PC-3 (cell line): ENCODE data around the gene CDC42SE2. TPM values are rescaled to one million over a fixed set of nuclear protein-coding genes. Genes with fewer than 3 reads are reported as not detected.

Experiments used
- ATAC-seq: fragments of 200-7000 bp; cut with Tn5 transposase; 2 replicates; pipeline ENCODE4 v1.9.1; 2020; ENCODE audit warnings: mild to moderate bottlenecking, moderate library complexity
- BruUV-seq: library from RNA; stranded (reverse); fragments of 400-500 nt; replicated peaks from 2 replicates; lab custom pipeline; 2021; lab: Mats Ljungman, UMichigan
- CTCF ChIA-PET: fragments of 300-600 bp; sonication (Branson Sonifier 250); formaldehyde crosslinking; loops from one replicate; lab custom pipeline; 2022; ENCODE audit warnings: antibody characterized with exemption; lab: Charles Lee
- POLR2A ChIA-PET: fragments of 300-600 bp; sonication (Branson Sonifier 250); formaldehyde crosslinking; loops from one replicate; lab custom pipeline; 2022; ENCODE audit warnings: antibody characterized with exemption; ENCODE audit not compliant: unreplicated experiment; lab: Charles Lee
- DNase-seq: peaks from one replicate; pipeline ENCODE4 v3.0.0-alpha.2; 2015
- H2AFZ ChIP-seq: fragments of 300-600 bp; sonication (generic); 2 replicates; pipeline ENCODE4 v1.6.0; 2016; ENCODE audit warnings: antibody characterized with exemption, low read length
- H3F3A ChIP-seq: fragments of 300-600 bp; sonication (generic); one replicate; pipeline ENCODE4 v1.6.0; 2017; ENCODE audit warnings: antibody characterized with exemption, low read length, control low read depth, mild to moderate bottlenecking; ENCODE audit not compliant: unreplicated experiment
- H3K27ac ChIP-seq: fragments of 300-600 bp; sonication (generic); 2 replicates; pipeline ENCODE4 v1.5.1; 2016; ENCODE audit warnings: mild to moderate bottlenecking, low read length
- H3K27me3 ChIP-seq: fragments of 300-600 bp; sonication (generic); 2 replicates; pipeline ENCODE4 v1.6.1; 2016; ENCODE audit warnings: low read length, mixed read lengths
- H3K36me3 ChIP-seq: fragments of 300-600 bp; sonication (generic); 2 replicates; pipeline ENCODE4 v1.6.1; 2016; ENCODE audit warnings: low read depth, mixed run types, low read length, mixed read lengths
- H3K4me1 ChIP-seq: fragments of 300-600 bp; sonication (generic); 2 replicates; pipeline ENCODE4 v1.5.1; 2016; ENCODE audit warnings: low read length; ENCODE audit not compliant: insufficient read depth
- H3K4me2 ChIP-seq: fragments of 300-600 bp; sonication (generic); 2 replicates; pipeline ENCODE4 v1.6.0; 2016; ENCODE audit warnings: low read length
- H3K4me3 ChIP-seq: fragments of 300-600 bp; sonication (generic); 2 replicates; pipeline ENCODE4 v1.5.1; 2016; ENCODE audit warnings: mild to moderate bottlenecking, low read length, mixed read lengths
- H3K79me2 ChIP-seq: fragments of 300-600 bp; sonication (generic); 2 replicates; pipeline ENCODE4 v1.6.1; 2017; ENCODE audit warnings: low read length, mixed read lengths
- H3K9ac ChIP-seq: fragments of 300-600 bp; sonication (generic); 2 replicates; pipeline ENCODE4 v1.6.0; 2016; ENCODE audit warnings: mild to moderate bottlenecking, low read length
- H3K9me2 ChIP-seq: fragments of 300-600 bp; sonication (generic); replicated peaks from 2 replicates; pipeline ENCODE4 v1.6.1; 2016; ENCODE audit warnings: mixed run types, low read length, mixed read lengths
- H3K9me3 ChIP-seq: fragments of 300-600 bp; sonication (generic); 2 replicates; pipeline ENCODE4 v1.6.1; 2016; ENCODE audit warnings: low read length, mixed read lengths
- H4K20me1 ChIP-seq: fragments of 300-600 bp; sonication (generic); 2 replicates; pipeline ENCODE4 v1.6.1; 2016; ENCODE audit warnings: low read length, mixed read lengths
- EZH2 ChIP-seq: fragments of 300-600 bp; sonication (generic); IDR thresholded peaks from one replicate; pipeline ENCODE4 v1.6.1; 2017; ENCODE audit warnings: antibody characterized with exemption, mild to moderate bottlenecking, low read length; ENCODE audit not compliant: unreplicated experiment
- EZH2phosphoT487 ChIP-seq: fragments of 300-600 bp; sonication (generic); IDR thresholded peaks from 2 replicates; pipeline ENCODE4 v1.6.1; 2018; ENCODE audit warnings: mild to moderate bottlenecking, antibody characterized with exemption, low read length, borderline replicate concordance
- intact Hi-C: fragments of 100-400 bp; cut with micrococcal nuclease; formaldehyde crosslinking; loops from 2 replicates; pipeline ENCODE4 v1.9.0; 2023
- total RNA-seq: library from RNA; depleted of rRNA; stranded (reverse); fragments of >200 nt; gene quantifications from 2 replicates; pipeline ENCODE4 v1.2.3, GENCODE V29; 2014
- TF ChIP-seq, protein P1 (sequence below): fragments of 300-600 bp; sonication (generic); conservative IDR thresholded peaks from 2 replicates; pipeline ENCODE4 v1.5.1; 2017; ENCODE audit warnings: antibody characterized with exemption, low read depth, mild to moderate bottlenecking, low read length

CDC42SE2 gene
- total RNA-seq, 1 experiment from 2014 or later: 13.3 TPM

- peaks cover 68% of the 10 kb centered on the region for H3K79me2 ChIP-seq
- 0 out of 2 replicates have a peak, but pooled peaks cover 7% of the 10 kb centered on the region for H4K20me1 ChIP-seq
- H3K4me3 ChIP-seq: no peak overlapping the region; the same call in 1 of the 2 replicates
- BruUV-seq: no TSS peak
- peak overlapping the region; percentile 42 for H3K4me2 ChIP-seq
- no peaks in the 10 kb centered on the region for H3K36me3 ChIP-seq
- no peak for ATAC-seq
- intact Hi-C loops: no loop called here
- DNase-seq: peak; percentile 37
- TF ChIP-seq, protein P1, sequence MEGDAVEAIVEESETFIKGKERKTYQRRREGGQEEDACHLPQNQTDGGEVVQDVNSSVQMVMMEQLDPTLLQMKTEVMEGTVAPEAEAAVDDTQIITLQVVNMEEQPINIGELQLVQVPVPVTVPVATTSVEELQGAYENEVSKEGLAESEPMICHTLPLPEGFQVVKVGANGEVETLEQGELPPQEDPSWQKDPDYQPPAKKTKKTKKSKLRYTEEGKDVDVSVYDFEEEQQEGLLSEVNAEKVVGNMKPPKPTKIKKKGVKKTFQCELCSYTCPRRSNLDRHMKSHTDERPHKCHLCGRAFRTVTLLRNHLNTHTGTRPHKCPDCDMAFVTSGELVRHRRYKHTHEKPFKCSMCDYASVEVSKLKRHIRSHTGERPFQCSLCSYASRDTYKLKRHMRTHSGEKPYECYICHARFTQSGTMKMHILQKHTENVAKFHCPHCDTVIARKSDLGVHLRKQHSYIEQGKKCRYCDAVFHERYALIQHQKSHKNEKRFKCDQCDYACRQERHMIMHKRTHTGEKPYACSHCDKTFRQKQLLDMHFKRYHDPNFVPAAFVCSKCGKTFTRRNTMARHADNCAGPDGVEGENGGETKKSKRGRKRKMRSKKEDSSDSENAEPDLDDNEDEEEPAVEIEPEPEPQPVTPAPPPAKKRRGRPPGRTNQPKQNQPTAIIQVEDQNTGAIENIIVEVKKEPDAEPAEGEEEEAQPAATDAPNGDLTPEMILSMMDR: no peak
- no peak for TF ChIP-seq EZH2
- TF ChIP-seq EZH2phosphoT487: no peak
- H3F3A ChIP-seq: no peaks in the 10 kb centered on the region
- H3K27ac ChIP-seq: no peak overlapping the region
- POLR2A ChIA-PET: no interaction called here
- no peaks in the 10 kb centered on the region for H3K9me3 ChIP-seq
- H3K9ac ChIP-seq: no peak overlapping the region
- H3K4me1 ChIP-seq: peaks cover 22% of the 10 kb centered on the region
- CTCF ChIA-PET: no interaction called here
- no peak overlapping the region for H2AFZ ChIP-seq
- H3K9me2 ChIP-seq: no peaks in the 10 kb centered on the region
- H3K27me3 ChIP-seq: no peaks in the 10 kb centered on the region
These were observed 18.4 kb downstream of the CDC42SE2 start for GRCh38 chr5:131282235-131282634.

- no TSS peak for BruUV-seq
- POLR2A ChIA-PET: no interaction called here
- H3K79me2 ChIP-seq: peaks cover 52% of the 10 kb centered on the region
- no peaks in the 10 kb centered on the region for H3K9me3 ChIP-seq
- DNase-seq (no peak), ATAC-seq (no peak)
- 0 out of 2 replicates have a peak, but pooled peaks cover 5% of the 10 kb centered on the region for H4K20me1 ChIP-seq
- H3K4me1 ChIP-seq: peaks cover 16% of the 10 kb centered on the region
- CTCF ChIA-PET: interaction anchor here (0.6 to 0.7 kb wide), 2 partner anchors 99 to 131 kb away, joined by 3 to 9 read pairs; no protein-coding TSS in a partner anchor
- no peak overlapping the region for H2AFZ ChIP-seq
- H3K9me2 ChIP-seq: no peaks in the 10 kb centered on the region
- no peak overlapping the region for H3K4me2 ChIP-seq
- no peak overlapping the region for H3K9ac ChIP-seq
- no peak overlapping the region for H3K4me3 ChIP-seq
- H3K27me3 ChIP-seq: no peaks in the 10 kb centered on the region
- no peaks in the 10 kb centered on the region for H3K36me3 ChIP-seq
- intact Hi-C loops: no loop called here
- no peaks in the 10 kb centered on the region for H3F3A ChIP-seq
- TF ChIP-seq, protein P1: no peak
- TF ChIP-seq EZH2phosphoT487 (no peak), EZH2 (no peak)
- H3K27ac ChIP-seq: no peak overlapping the region
These were observed 22.0 kb downstream of the CDC42SE2 start for GRCh38 chr5:131285703-131286399.

GRCh38 chr5:131286400-131286715 is 22.5 kb downstream of the CDC42SE2 start:
- intact Hi-C loops: no loop called here
- no peak overlapping the region for H3K4me2 ChIP-seq
- no peak overlapping the region for H3K9ac ChIP-seq
- ATAC-seq: no peak
- H3K4me3 ChIP-seq: no peak overlapping the region
- H3K27me3 ChIP-seq: no peaks in the 10 kb centered on the region
- peaks cover 47% of the 10 kb centered on the region for H3K79me2 ChIP-seq
- no peaks in the 10 kb centered on the region for H3K9me2 ChIP-seq
- BruUV-seq: no TSS peak
- CTCF ChIA-PET: no interaction called here
- no peaks in the 10 kb centered on the region for H3K36me3 ChIP-seq
- no peak overlapping the region for H3K27ac ChIP-seq
- no peaks in the 10 kb centered on the region for H3K9me3 ChIP-seq
- TF ChIP-seq, protein P1: no peak
- TF ChIP-seq EZH2phosphoT487 (no peak), EZH2 (no peak)
- 0 out of 2 replicates have a peak, but pooled peaks cover under 1% of the 10 kb centered on the region for H4K20me1 ChIP-seq
- no peak overlapping the region for H2AFZ ChIP-seq
- DNase-seq: no peak
- peaks cover 11% of the 10 kb centered on the region for H3K4me1 ChIP-seq
- POLR2A ChIA-PET: no interaction called here
- H3F3A ChIP-seq: no peaks in the 10 kb centered on the region
